Measurements from ENCODE around the gene EPS15. TPM values are rescaled to one million over a fixed set of nuclear protein-coding genes. Genes with fewer than 3 reads are reported as not detected.
A peak's percentile ranks its signal among the peaks of the same experiment; 100 is the strongest.

Gene EPS15
- total RNA-seq, 1 donor from 2014 or later = 42.0 TPM

GRCh38 chr1:51560034-51560433 lies 41.0 kb upstream of the EPS15 start:
- H3K9ac ChIP-seq = no peak overlapping the region
- H3K79me2 ChIP-seq (ENCODE audit: low read depth) = no peaks in the 10 kb centered on the region
- H3K27ac Mint-ChIP-seq = no peak overlapping the region
- H3K36me3 ChIP-seq = no peaks in the 10 kb centered on the region
- H3K36me3 Mint-ChIP-seq = no peaks in the 10 kb centered on the region
- H3F3A ChIP-seq (ENCODE audit: low read depth) = no peaks in the 10 kb centered on the region
- H3K9me3 ChIP-seq (ENCODE audit: low read depth) = no peaks in the 10 kb centered on the region
- no peaks in the 10 kb centered on the region for H4K20me1 ChIP-seq (ENCODE audit: low read depth)
- H3K4me1 ChIP-seq = peaks cover 5% of the 10 kb centered on the region
- no peaks in the 10 kb centered on the region for H3K27me3 ChIP-seq
- H3K4me3 ChIP-seq = no peak overlapping the region
- H3K4me2 ChIP-seq = no peak overlapping the region
- H3K4me1 Mint-ChIP-seq = no peaks in the 10 kb centered on the region
- H3K27me3 Mint-ChIP-seq (ENCODE audit: insufficient read depth, low read depth) = peaks cover 5% of the 10 kb centered on the region
- no peak overlapping the region for H2AFZ ChIP-seq (replicated peaks)
- no peak for TF ChIP-seq EZH2phosphoT487 (IDR thresholded peaks at IDR 0.05)
- no peak for TF ChIP-seq EZH2 (IDR thresholded peaks at IDR 0.05)
- no peak for TF ChIP-seq CTCF (IDR thresholded peaks at IDR 0.05)
- H3K27ac ChIP-seq = no peak overlapping the region
- no peaks in the 10 kb centered on the region for H3K9me3 Mint-ChIP-seq
- H3K4me3 Mint-ChIP-seq = no peak overlapping the region
- no peak for DNase-seq (ENCODE audit: low spot score)

GRCh38 chr1:51559501-51559900 lies 40.4 kb upstream of the EPS15 start:
- Histone ChIP-seq H3F3A (ENCODE audit: low read depth) (no peaks in the 10 kb centered on the region), H3K4me3 (no peak overlapping the region), H3K4me1 (peaks cover 5% of the 10 kb centered on the region), H3K27ac (no peak overlapping the region), H3K4me2 (no peak overlapping the region), H3K36me3 (no peaks in the 10 kb centered on the region), H3K79me2 (ENCODE audit: low read depth) (no peaks in the 10 kb centered on the region), H3K9ac (no peak overlapping the region), H3K27me3 (no peaks in the 10 kb centered on the region), H2AFZ (replicated peaks) (no peak overlapping the region), H3K9me3 (ENCODE audit: low read depth) (no peaks in the 10 kb centered on the region), H4K20me1 (ENCODE audit: low read depth) (no peaks in the 10 kb centered on the region)
- H3K27ac Mint-ChIP-seq = no peak overlapping the region
- no peaks in the 10 kb centered on the region for H3K36me3 Mint-ChIP-seq
- no peak for DNase-seq (ENCODE audit: low spot score)
- TF ChIP-seq EZH2 (IDR thresholded peaks at IDR 0.05) (no peak), EZH2phosphoT487 (IDR thresholded peaks at IDR 0.05) (no peak), CTCF (IDR thresholded peaks at IDR 0.05) (no peak)
- no peak overlapping the region for H3K4me3 Mint-ChIP-seq
- no peaks in the 10 kb centered on the region for H3K9me3 Mint-ChIP-seq
- H3K4me1 Mint-ChIP-seq = no peaks in the 10 kb centered on the region
- peaks cover 5% of the 10 kb centered on the region for H3K27me3 Mint-ChIP-seq (ENCODE audit: insufficient read depth, low read depth)

GRCh38 chr1:51559064-51559500 lies 40.0 kb upstream of the EPS15 start:
- Histone ChIP-seq H3K36me3 (no peaks in the 10 kb centered on the region), H3K4me2 (no peak overlapping the region), H3K4me1 (peaks cover 5% of the 10 kb centered on the region), H4K20me1 (ENCODE audit: low read depth) (no peaks in the 10 kb centered on the region), H3K9me3 (ENCODE audit: low read depth) (no peaks in the 10 kb centered on the region), H2AFZ (replicated peaks) (peak overlapping the region; percentile 58), H3K79me2 (ENCODE audit: low read depth) (no peaks in the 10 kb centered on the region), H3K9ac (no peak overlapping the region), H3K27me3 (no peaks in the 10 kb centered on the region), H3F3A (ENCODE audit: low read depth) (no peaks in the 10 kb centered on the region), H3K27ac (no peak overlapping the region), H3K4me3 (no peak overlapping the region)
- H3K27ac Mint-ChIP-seq = peak overlapping the region; percentile 48
- H3K4me1 Mint-ChIP-seq = no peaks in the 10 kb centered on the region
- H3K4me3 Mint-ChIP-seq = no peak overlapping the region
- H3K9me3 Mint-ChIP-seq = no peaks in the 10 kb centered on the region
- H3K36me3 Mint-ChIP-seq = no peaks in the 10 kb centered on the region
- no peak for DNase-seq (ENCODE audit: low spot score)
- no peak for TF ChIP-seq EZH2 (IDR thresholded peaks at IDR 0.05)
- peaks cover 5% of the 10 kb centered on the region for H3K27me3 Mint-ChIP-seq (ENCODE audit: insufficient read depth, low read depth)

- Mint-ChIP-seq H3K36me3 (no peaks in the 10 kb centered on the region), H3K4me1 (no peaks in the 10 kb centered on the region), H3K9me3 (no peaks in the 10 kb centered on the region), H3K4me3 (no peak overlapping the region), H3K27ac (no peak overlapping the region), H3K27me3 (ENCODE audit: insufficient read depth, low read depth) (peaks cover 2% of the 10 kb centered on the region)
- Histone ChIP-seq H3K27me3 (no peaks in the 10 kb centered on the region), H4K20me1 (ENCODE audit: low read depth) (no peaks in the 10 kb centered on the region), H3K9me3 (ENCODE audit: low read depth) (no peaks in the 10 kb centered on the region), H3K27ac (no peak overlapping the region), H3F3A (ENCODE audit: low read depth) (no peaks in the 10 kb centered on the region), H3K4me1 (peaks cover 5% of the 10 kb centered on the region), H3K4me3 (no peak overlapping the region), H3K79me2 (ENCODE audit: low read depth) (no peaks in the 10 kb centered on the region), H3K36me3 (no peaks in the 10 kb centered on the region), H3K9ac (no peak overlapping the region), H3K4me2 (no peak overlapping the region), H2AFZ (replicated peaks) (peak overlapping the region; percentile 58)
- no peak for DNase-seq (ENCODE audit: low spot score)
- TF ChIP-seq EZH2 (IDR thresholded peaks at IDR 0.05) (no peak), EZH2phosphoT487 (IDR thresholded peaks at IDR 0.05) (no peak), CTCF (IDR thresholded peaks at IDR 0.05) (no peak)
Measured at GRCh38 chr1:51558375-51558924, 39.4 kb upstream of the EPS15 start.

Measured in neural progenitor cell (in vitro differentiated cells).